Epidermal melanocyte (primary cell): Measurements from ENCODE around the gene KIFBP.
"Not testable (repeated sequence)": the region's sequence is repeated elsewhere in the genome, so short reads cannot be mapped to it uniquely, and the experiment has no call there.

ENCODE experiments used
- DNase-seq: peaks from one replicate; pipeline ENCODE4 v3.0.0; 2011; ENCODE audit warnings: low spot score; ENCODE audit not compliant: insufficient read length

KIFBP gene, protein sequence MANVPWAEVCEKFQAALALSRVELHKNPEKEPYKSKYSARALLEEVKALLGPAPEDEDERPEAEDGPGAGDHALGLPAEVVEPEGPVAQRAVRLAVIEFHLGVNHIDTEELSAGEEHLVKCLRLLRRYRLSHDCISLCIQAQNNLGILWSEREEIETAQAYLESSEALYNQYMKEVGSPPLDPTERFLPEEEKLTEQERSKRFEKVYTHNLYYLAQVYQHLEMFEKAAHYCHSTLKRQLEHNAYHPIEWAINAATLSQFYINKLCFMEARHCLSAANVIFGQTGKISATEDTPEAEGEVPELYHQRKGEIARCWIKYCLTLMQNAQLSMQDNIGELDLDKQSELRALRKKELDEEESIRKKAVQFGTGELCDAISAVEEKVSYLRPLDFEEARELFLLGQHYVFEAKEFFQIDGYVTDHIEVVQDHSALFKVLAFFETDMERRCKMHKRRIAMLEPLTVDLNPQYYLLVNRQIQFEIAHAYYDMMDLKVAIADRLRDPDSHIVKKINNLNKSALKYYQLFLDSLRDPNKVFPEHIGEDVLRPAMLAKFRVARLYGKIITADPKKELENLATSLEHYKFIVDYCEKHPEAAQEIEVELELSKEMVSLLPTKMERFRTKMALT

DNA sequence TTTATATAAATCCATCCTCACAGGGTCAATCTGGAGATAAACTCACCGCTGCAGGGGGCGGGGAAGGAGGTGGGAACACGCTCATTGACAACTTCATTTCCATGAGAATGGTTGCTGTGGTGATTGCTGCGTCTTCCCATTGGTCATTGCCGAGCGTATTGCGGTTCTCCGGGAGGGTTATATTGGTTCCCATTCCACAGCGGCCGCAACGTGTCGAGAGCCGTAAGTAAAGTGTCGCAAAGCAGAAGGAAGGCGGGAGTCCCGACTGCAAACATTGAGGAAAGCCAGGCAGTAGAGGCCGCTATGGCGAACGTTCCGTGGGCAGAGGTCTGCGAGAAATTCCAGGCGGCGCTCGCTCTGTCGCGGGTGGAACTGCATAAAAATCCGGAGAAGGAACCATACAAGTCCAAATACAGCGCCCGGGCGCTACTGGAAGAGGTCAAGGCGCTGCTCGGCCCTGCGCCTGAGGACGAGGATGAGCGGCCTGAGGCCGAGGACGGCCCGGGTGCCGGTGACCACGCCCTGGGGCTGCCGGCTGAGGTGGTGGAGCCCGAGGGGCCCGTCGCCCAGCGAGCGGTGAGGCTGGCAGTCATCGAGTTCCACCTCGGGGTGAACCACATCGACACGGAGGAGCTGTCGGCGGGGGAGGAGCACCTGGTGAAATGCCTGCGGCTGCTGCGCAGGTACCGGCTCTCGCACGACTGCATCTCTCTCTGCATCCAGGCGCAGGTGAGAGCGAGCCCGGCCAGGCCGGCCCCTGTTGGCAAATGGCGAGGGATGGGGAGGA is at the start of gene KIFBP:
TSS of gene KIFBP (plus strand) at position 274 of the 787 bp plus-strand sequence. CDS start at position 304, 30 bp downstream.
- DNase-seq: peak; percentile 86

DNA sequence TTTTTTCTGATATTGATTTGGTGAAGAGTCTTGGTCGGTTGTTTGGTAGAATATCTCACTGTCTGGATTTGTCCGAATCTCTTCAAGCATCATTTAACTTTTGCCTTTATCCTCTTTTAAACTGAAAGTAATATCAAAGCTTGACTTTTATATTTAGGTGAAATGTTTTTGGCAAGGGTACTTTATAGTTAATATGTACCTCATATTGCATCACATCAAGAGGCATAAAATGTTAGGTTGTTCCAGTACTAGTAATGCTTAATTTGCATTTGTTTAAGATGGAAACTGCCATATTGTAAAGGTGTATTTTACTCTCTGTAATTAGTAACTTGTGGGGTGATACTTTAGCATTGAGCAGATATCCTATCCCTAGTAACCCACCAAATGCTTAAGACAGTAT is 49.7 kb upstream of the KIFBP start:
- no peak for DNase-seq

DNA sequence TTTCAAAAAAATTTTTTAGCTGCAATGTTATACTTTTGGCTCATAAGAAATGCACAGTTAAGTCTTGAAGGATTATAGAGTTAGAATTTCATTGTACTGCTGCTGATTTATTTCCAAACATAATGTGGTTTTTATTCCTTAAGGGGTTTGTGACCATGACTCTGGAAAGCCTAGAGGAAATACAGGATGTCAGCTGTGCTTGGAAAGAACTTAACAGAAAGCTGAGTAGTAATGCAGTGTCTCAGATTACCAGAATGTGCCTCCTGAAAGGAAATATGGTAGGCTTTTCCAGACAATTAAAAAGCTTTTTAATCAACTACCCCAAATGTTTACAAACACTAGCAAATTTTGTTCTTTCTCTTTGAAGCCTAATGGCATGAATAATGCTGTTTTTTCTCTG is 47.7 kb upstream of the KIFBP start:
- not testable (repeated sequence) for DNase-seq

DNA sequence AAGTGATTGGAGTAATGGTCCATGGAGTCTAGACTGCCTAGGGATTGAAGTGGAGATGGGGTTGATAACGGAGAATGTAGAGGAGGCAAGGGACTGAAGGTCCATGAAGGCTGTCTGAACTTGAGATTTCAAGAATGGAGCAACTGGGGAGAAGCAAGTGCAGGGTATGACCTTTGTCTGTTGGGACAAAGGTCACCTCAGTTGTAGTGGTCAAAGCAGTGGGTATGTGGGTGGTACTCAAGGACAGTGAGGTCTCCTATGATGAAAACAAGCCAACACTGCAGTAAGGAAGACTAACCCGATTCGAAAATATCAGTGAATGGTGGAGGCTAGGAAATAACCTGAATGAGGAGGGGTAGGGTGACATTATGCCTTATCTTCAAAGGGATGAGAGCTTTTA is 38.0 kb upstream of the KIFBP start:
- DNase-seq: no peak

DNA sequence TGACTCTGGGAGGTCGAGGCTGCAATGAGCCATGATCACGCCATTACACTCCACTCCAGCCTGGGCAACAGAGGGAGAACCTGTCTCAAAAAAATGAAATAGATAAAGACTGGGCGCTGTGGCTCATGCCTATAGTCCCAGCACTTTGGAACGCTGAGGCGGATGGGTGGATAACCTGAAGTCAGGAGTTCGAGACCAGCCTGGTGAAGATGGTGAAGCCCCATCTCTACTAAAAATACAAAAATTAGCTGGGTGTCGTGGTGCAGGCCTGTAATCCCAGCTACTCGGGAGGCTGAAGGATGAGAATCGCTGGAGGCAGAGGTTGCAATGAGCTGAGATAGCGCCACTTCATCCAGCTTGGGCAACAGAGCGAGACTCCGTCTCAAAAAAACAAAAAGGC is 33.7 kb upstream of the KIFBP start:
- no peak for DNase-seq

DNA sequence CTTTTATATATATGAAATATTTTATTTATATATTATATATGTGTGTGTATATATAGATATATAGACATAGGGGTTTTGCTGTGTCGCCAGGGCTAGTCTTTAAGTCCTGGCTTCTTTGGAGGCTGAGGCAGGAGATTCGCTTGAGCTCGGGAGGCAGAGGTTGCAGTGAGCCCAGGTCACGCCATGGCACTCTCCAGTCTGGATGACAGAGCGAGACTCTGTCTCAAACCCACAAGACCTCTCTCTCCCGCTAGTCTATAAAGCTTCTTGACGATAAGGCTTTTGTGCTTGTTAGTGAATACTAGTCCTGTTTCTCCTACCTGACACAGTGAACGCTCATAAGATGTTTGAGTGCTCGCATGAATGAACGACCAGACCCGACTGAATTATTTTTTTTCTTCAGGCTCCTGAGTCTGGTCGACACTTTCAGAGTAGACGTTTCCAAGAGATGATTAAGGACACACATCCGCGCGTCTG is 33.2 kb upstream of the KIFBP start:
- DNase-seq: no peak

DNA sequence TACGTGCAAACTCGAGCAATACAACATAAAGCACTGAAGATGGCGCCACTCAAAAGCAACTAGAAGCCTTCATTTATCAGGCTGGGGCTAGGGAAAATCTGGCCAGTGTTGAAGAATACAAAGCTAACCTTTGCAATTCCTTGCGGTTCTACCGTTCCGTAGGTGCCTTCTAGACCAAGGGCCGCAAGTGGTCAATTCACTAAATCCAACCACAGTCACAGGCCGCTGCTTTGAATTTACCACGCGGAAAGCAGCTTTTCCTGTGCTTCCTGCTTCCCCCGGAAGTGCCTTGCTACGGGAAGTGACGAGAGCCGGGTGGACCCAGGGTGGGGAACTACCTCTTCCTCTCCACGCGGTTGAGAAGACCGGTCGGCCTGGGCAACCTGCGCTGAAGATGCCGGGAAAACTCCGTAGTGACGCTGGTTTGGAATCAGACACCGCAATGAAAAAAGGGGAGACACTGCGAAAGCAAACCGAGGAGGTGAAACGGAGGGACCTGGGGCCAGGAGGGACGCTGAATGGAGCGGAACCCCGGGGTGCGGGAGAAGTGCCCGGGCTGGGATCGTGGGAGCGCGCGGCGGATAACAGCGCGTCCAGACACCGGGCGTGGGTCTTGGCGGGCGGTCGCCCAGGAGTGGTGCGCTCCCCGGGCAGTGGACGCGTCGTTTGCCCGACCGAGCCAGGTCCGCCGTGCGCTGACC is 32.6 kb upstream of the KIFBP start, which contains the start of gene DDX21:
TSS of gene DDX21 (plus strand) at position 339 of the 701 bp plus-strand sequence. CDS start at position 395, 56 bp downstream.
- peak; percentile 97 for DNase-seq

DNA sequence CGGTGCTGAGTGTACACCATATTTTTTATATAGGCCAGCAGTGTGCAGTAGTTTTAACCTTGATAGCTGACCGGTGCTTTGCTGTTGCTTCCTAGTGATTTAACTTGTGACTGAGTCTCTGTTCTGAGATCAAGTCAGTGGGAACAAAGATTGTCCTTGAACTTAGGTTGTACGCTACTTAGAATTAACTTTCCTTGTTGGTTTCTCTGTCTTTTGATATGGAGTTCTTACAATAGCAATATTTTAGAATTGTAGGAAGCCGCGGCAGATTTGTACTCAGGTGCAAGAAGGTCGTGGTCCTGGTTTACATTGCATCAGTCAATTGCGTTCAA is 31.4 kb upstream of the KIFBP start:
- no peak for DNase-seq

DNA sequence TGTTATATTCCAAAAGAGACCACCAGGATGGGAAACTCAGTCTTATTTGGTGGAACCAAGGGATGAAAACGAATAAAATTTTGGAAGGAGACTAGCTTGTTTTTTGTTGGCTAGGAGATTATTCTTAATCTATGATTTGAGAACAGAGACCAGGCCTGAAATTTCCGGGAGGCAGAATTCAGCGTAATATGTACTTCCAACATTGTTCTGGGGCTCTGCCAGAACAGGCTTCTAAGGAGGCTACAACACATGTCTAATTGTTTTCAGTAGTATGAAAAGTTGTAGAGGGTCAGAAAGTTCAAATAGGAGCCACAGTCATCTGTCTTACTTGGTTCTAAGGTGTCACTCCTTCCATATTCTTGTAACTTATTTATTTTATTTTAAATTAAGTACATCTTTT is 30.9 kb upstream of the KIFBP start:
- no peak for DNase-seq

DNA sequence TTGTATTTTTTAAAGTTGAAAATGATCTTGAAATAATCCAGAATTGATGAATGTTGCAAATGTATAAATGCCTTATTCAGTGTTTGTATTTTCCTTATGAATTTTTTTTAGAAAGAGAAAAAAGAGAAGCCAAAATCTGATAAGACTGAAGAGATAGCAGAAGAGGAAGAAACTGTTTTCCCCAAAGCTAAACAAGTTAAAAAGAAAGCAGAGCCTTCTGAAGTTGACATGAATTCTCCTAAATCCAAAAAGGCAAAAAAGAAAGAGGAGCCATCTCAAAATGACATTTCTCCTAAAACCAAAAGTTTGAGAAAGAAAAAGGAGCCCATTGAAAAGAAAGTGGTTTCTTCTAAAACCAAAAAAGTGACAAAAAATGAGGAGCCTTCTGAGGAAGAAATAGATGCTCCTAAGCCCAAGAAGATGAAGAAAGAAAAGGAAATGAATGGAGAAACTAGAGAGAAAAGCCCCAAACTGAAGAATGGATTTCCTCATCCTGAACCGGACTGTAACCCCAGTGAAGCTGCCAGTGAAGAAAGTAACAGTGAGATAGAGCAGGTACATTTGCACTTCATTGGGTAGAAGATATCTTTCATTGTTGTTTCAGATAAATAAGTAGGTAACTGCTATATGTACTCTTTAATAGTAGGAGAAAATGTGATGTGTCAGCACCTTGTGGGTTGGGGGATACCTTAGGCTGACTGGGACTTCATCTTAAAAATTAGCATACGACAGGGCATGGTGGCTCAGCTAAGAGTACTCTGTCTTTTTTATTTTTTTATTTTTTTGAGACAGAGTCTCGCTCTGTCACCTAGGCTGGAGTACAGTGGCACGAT is 28.7 kb upstream of the KIFBP start:
- DNase-seq: no peak

DNA sequence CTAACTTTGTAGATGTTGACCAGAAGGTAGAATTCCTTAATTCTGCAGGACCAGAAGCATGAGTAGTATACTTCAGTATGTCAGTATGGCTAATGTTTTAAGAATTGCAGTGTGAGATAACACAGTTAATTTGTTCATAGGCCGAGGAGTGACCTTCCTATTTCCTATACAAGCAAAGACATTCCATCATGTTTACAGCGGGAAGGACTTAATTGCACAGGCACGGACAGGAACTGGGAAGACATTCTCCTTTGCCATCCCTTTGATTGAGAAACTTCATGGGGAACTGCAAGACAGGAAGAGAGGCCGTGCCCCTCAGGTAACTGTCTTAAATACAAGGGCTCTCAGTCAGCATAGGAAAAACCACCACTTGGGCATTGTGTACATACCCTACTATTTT is 25.5 kb upstream of the KIFBP start:
- no peak for DNase-seq

DNA sequence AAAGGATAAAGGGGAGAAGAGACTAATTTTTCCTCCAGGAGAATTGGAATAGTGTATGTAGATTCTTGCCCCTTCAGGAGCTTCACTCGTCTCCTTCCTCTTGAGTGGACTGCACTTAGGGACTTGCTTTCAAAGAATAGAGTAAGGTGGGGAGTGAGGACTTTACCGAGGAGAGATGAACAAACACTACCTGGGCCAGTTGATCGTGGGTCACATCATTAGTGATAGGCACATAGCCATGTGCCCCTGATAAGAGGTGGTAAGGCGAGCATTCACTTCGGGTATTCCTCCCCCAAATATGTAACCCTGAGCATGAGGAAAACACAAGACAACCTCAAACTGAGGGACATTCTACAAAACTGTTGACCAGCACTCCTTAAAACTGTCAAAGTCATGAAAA is 14.6 kb upstream of the KIFBP start:
- DNase-seq: no peak

DNA sequence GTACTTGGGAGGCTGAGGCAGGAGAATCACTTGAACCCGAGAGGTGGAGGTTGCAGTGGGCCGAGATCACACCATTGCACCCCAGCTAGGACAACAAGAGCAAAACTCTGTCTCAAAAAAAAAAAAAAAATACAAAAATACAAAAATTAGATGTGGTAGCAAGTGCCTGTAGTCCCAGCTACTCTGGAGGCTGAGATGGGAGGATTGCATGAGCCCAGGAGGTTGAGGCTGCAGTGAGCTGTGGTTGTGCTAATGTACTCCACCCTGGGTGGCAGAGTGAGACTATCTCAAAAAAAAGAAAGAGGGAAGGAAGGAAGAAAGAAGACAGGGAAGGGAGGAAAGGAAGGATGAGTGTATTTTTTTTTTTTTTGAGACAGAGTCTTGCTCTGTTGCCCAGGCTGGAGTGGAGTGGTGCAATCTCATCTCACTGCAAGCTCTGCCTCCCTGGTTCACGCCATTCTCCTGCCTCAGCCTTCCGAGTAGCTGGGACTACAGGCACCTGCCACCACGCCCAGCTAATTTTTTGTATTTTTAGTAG is 12.6 kb upstream of the KIFBP start:
- DNase-seq: not testable (repeated sequence)

DNA sequence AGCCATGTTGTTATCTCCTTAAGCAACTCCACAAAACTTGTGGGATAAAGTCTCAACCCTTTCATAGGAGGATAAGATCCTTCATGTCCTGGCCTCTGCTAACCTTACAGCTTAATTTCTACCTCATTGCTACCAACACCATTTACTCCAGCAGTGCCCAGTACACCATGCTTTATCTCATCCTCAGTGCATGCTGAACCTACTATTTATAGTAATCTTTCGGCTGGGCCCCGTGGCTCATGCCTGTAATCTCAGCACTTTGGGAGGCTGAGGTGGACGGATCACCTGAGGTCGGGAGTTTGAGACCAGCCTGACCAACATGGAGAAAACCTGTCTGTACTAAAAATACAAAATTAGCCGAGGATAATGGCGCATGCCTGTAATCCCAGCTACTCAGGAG is 8.9 kb upstream of the KIFBP start:
- not testable (repeated sequence) for DNase-seq

DNA sequence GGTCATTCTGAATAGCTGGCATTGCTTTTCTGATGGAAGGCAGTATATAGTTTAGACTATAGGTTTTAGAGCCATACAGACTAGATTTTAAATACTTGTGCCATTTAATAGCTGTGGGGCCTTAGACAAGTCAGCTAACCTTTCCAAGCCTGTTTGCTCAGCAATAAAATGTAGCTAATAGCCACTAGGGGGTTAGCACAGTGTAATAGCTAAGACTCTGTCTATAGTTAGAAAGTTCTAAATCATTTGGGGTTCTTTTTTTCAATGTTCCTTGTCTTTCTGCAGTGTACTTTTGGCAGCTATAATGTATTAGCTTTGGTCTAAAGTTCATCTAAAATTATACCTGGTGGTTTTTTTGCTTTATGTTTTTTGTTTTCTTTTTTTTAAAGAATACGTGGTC is 7.5 kb upstream of the KIFBP start:
- no peak for DNase-seq

DNA sequence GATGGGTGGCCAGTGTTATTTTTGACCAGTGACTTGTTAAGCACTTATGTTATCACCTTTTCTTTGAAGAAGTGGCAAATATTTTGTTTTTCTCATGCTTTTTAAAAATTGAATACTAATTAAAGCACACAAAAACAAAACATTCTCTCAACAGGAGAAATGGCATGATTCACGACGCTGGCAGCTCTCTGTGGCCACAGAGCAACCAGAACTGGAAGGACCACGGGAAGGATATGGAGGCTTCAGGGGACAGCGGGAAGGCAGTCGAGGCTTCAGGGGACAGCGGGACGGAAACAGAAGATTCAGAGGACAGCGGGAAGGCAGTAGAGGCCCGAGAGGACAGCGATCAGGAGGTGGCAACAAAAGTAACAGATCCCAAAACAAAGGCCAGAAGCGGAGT is 6.2 kb upstream of the KIFBP start:
- no peak for DNase-seq

DNA sequence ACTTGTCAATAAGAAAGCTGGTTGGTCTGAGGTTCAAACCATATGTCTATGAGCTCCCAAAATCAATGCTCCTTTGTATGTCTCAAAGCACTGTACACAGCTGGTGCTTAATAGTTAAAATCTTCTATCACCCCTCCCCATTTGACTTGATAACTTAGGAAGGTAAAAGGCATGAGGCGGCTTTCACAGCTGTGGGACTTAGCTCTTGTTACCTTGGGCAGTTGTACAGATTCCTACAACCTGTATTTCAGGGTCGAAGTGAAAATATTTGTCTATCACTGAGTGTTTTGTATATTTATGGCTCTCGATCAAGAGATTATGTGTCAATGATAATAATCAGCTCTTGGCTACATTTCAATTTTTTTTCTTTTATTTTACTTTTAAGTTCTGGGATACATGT is 992 bp upstream of the KIFBP start:
- no peak for DNase-seq

DNA sequence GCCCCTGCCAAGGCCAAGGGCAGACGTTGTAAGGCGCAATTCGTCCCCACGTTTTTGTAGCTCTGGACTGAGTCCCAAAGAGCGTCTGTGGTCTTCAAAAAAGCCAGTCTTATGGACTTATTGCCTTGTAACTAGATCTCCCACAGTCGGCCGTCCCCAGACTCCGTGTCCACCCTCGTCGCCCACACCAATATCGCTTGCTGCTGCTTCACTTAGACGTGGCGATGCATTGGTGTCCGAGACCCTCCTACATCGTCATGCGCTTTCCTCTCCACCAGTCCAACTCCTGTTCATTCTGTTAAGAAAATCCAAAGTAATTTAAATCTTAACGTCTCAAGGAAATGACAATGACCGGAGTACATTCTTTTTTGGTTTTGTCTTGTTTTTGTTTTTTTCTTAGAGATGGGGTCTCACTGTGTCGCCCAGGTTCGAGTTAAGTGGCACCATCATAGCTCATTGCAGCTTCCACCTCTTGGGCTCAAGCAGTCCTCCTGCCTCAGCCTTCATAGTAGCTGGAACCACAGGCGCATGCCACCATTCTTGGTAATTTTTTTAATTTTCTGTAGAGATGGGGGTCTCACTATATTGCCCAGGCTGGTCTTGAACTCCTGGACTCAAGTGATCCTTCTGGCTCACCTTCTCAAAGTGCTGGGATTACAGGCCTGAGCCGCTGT is 851 bp downstream of the KIFBP start:
- DNase-seq: no peak

DNA sequence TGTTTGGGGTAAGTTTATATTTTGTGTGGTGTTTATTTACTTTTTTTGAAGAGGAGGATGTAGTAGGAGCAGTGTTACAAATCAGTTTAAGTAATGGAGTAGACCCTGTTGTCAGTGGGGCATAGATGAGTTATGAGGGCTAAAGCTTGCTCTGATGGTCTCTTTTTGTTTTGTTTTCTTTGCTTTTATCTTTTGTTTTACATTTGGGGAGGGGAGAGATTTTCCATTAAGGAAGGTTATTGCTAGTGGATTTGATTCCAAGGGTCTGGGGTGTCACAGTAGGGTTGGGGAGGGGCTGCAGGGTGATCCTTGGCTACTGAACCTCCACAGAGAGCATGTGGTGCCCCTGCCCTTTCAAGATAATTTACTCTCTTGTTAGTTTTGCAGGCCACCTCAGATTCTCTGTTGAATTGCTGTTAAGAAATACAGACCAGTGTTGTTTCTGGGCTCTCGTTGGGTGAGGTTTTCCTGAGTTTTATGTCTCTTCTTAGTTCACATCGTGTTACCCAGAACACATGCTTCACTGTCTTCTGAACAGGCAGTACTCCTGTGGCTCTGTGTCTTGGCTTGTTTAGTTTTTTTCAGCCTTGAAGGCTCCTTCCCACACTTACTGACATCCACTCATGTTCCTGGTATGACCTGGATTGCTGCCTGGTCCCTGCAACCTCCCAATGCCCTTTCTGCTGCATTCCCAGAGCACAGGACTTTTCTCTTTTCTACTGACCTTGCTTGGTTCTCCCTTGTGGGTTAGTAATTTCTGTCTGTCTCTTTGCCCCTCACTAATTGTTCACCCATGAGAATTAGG is 4.2 kb downstream of the KIFBP start:
- DNase-seq: peak; percentile 33
